Measurements from ENCODE around the gene RGS11. TPM values are rescaled to one million over a fixed set of nuclear protein-coding genes. Genes with fewer than 3 reads are reported as not detected.

The RGS11 gene
- total RNA-seq, 2 experiments from 2014 or later: not detected

GRCh38 chr16:228151-228851 is 47.4 kb downstream of the RGS11 start:
- Histone ChIP-seq H2AFZ (ENCODE audit: low read length) (peak overlapping the region; percentile 28; the same call in 1 of the 2 replicates), H3K36me3 (ENCODE audit: insufficient read depth, low read length) (peaks cover 49% of the 10 kb centered on the region), H3K9me2 (ENCODE audit: insufficient read depth, low read length) (no peaks in the 10 kb centered on the region), H3K27ac (ENCODE audit: low read depth, low read length, poor library complexity, severe bottlenecking) (peak overlapping the region; percentile 53), H3K9me3 (ENCODE audit: low read length) (no peaks in the 10 kb centered on the region), H3K4me2 (ENCODE audit: low read length) (peak overlapping the region; percentile 87), H3K4me1 (ENCODE audit: insufficient read depth, low read length, poor library complexity, severe bottlenecking) (peaks cover 23% of the 10 kb centered on the region), H3K4me3 (ENCODE audit: low read depth, low read length, poor library complexity, severe bottlenecking) (peak overlapping the region; percentile 88), H3K79me2 (ENCODE audit: insufficient read depth, low read depth, low read length) (peaks cover 34% of the 10 kb centered on the region), H4K20me1 (ENCODE audit: insufficient read depth, low read length) (peaks cover 21% of the 10 kb centered on the region; the same call in 1 of the 2 replicates)
- DNase-seq (ENCODE audit: low spot score): peak; percentile 30
- ChIA-PET POLR2A (interaction anchor here (0.7 to 1.6 kb wide), 7 partner anchors 9 to 175 kb away, joined by 3 to 8 read pairs (median 4); partner anchors contain the start of genes AXIN1, POLR3K and SNRNP25), CTCF (ENCODE audit: unreplicated experiment) (no interaction called here)
- no TSS peak for BruUV-seq (replicated peaks)
- intact Hi-C loops (cut with micrococcal nuclease; ENCODE audit: unreplicated experiment): no loop called here
- TF ChIP-seq EZH2phosphoT487 (IDR thresholded peaks at IDR 0.05; ENCODE audit: borderline replicate concordance, low read depth, low read length) (no peak), CTCF (conservative IDR thresholded peaks at IDR 0.05; ENCODE audit: low read length) (no peak)

- Histone ChIP-seq H3K36me3 (ENCODE audit: insufficient read depth, low read length) (peaks cover 97% of the 10 kb centered on the region), H4K20me1 (ENCODE audit: insufficient read depth, low read length) (peaks cover 5% of the 10 kb centered on the region; the same call in 1 of the 2 replicates)
These were observed 55.7 kb downstream of the RGS11 start for GRCh38 chr16:220021-220420.

More at GRCh38 chr16:220021-220420, 55.7 kb downstream of the RGS11 start:
- Histone ChIP-seq H3K79me2 (ENCODE audit: insufficient read depth, low read depth, low read length) (peaks cover 29% of the 10 kb centered on the region; the same call in 1 of the 2 replicates), H3K9me3 (ENCODE audit: low read length) (no peaks in the 10 kb centered on the region), H3K4me1 (ENCODE audit: insufficient read depth, low read length, poor library complexity, severe bottlenecking) (no peaks in the 10 kb centered on the region), H2AFZ (ENCODE audit: low read length) (no peak overlapping the region), H3K27ac (ENCODE audit: low read depth, low read length, poor library complexity, severe bottlenecking) (no peak overlapping the region), H3K9me2 (ENCODE audit: insufficient read depth, low read length) (no peaks in the 10 kb centered on the region), H3K4me2 (ENCODE audit: low read length) (no peak overlapping the region), H3K4me3 (ENCODE audit: low read depth, low read length, poor library complexity, severe bottlenecking) (no peak overlapping the region)
- BruUV-seq (replicated peaks): TSS peak; percentile 37
- TF ChIP-seq EZH2phosphoT487 (IDR thresholded peaks at IDR 0.05; ENCODE audit: borderline replicate concordance, low read depth, low read length) (no peak), CTCF (conservative IDR thresholded peaks at IDR 0.05; ENCODE audit: low read length) (no peak)
- ChIA-PET CTCF (ENCODE audit: unreplicated experiment) (no interaction called here), POLR2A (interaction anchor here (1.0 kb wide), 1 partner anchor 14 kb away, joined by 3 read pairs; no protein-coding TSS in a partner anchor)
- intact Hi-C loops (cut with micrococcal nuclease; ENCODE audit: unreplicated experiment): no loop called here
- no peak for DNase-seq (ENCODE audit: low spot score)

Other genes with a start within 250 kb of the RGS11 start
- 26.2 and 28.6 TPM in 2 replicates for gene POLR3K, start 222.3 kb downstream of the RGS11 start, total RNA-seq (2014; rRNA removed; shearing (Covaris generic))
- 73.6 and 74.1 TPM in 2 replicates for gene POLR3K, start 222.3 kb downstream of the RGS11 start, total RNA-seq (2022)
- gene SNRNP25, start 222.1 kb downstream of the RGS11 start, total RNA-seq (2014; rRNA removed; shearing (Covaris generic)): 61.4 and 68.1 TPM in 2 replicates
- gene SNRNP25, start 222.1 kb downstream of the RGS11 start, total RNA-seq (2022): 63.0 and 68.3 TPM in 2 replicates
- 0.10 and 0.13 TPM in 2 replicates for gene RHBDF1, start 203.3 kb downstream of the RGS11 start, total RNA-seq (2014; rRNA removed; shearing (Covaris generic))
- gene RHBDF1, start 203.3 kb downstream of the RGS11 start, total RNA-seq (2022): 0.66 and 0.68 TPM in 2 replicates
- 119 and 126 TPM in 2 replicates for gene MPG, start 197.7 kb downstream of the RGS11 start, total RNA-seq (2014; rRNA removed; shearing (Covaris generic))
- 54.2 and 58.1 TPM in 2 replicates for gene MPG, start 197.7 kb downstream of the RGS11 start, total RNA-seq (2022)
- 12.8 and 14.2 TPM in 2 replicates for gene NPRL3, start 137.3 kb downstream of the RGS11 start, total RNA-seq (2014; rRNA removed; shearing (Covaris generic))
- 50.2 and 50.9 TPM in 2 replicates for gene NPRL3, start 137.3 kb downstream of the RGS11 start, total RNA-seq (2022)
- gene HBZ, start 123.3 kb downstream of the RGS11 start, total RNA-seq (2014; rRNA removed; shearing (Covaris generic)): not detected in 2 replicates
- gene HBZ, start 123.3 kb downstream of the RGS11 start, total RNA-seq (2022): not detected in 2 replicates
- not detected in 2 replicates for gene HBM, start 110.0 kb downstream of the RGS11 start, total RNA-seq (2014; rRNA removed; shearing (Covaris generic))
- not detected in 2 replicates for gene HBM, start 110.0 kb downstream of the RGS11 start, total RNA-seq (2022)
- not detected in 2 replicates for gene HBA2, start 103.1 kb downstream of the RGS11 start, total RNA-seq (2014; rRNA removed; shearing (Covaris generic))
- gene HBA2, start 103.1 kb downstream of the RGS11 start, total RNA-seq (2022): not detected in 2 replicates
- not detected in 2 replicates for gene HBA1, start 99.3 kb downstream of the RGS11 start, total RNA-seq (2014; rRNA removed; shearing (Covaris generic))
- not detected in 2 replicates for gene HBA1, start 99.3 kb downstream of the RGS11 start, total RNA-seq (2022)
- gene HBQ1, start 95.5 kb downstream of the RGS11 start, total RNA-seq (2014; rRNA removed; shearing (Covaris generic)): not detected in 2 replicates
- not detected in 2 replicates for gene HBQ1, start 95.5 kb downstream of the RGS11 start, total RNA-seq (2022)
- gene LUC7L, start 46.5 kb downstream of the RGS11 start, total RNA-seq (2014; rRNA removed; shearing (Covaris generic)): 90.5 and 92.6 TPM in 2 replicates
- gene LUC7L, start 46.5 kb downstream of the RGS11 start, total RNA-seq (2022): 81.4 and 90.6 TPM in 2 replicates
- gene FAM234A, start 41.1 kb downstream of the RGS11 start, total RNA-seq (2014; rRNA removed; shearing (Covaris generic)): 8.1 and 10.9 TPM in 2 replicates
- gene FAM234A, start 41.1 kb downstream of the RGS11 start, total RNA-seq (2022): 26.8 and 30.1 TPM in 2 replicates
- not detected in 2 replicates for gene ARHGDIG, start 4.6 kb upstream of the RGS11 start, total RNA-seq (2014; rRNA removed; shearing (Covaris generic))
- not detected in 2 replicates for gene ARHGDIG, start 4.6 kb upstream of the RGS11 start, total RNA-seq (2022)
- gene PDIA2, start 7.2 kb upstream of the RGS11 start, total RNA-seq (2014; rRNA removed; shearing (Covaris generic)): not detected in 2 replicates
- not detected in 2 replicates for gene PDIA2, start 7.2 kb upstream of the RGS11 start, total RNA-seq (2022)
- 30.3 and 30.6 TPM in 2 replicates for gene AXIN1, start 76.8 kb upstream of the RGS11 start, total RNA-seq (2014; rRNA removed; shearing (Covaris generic))
- 29.0 and 29.8 TPM in 2 replicates for gene AXIN1, start 76.8 kb upstream of the RGS11 start, total RNA-seq (2022)
- 113 and 134 TPM in 2 replicates for gene MRPL28, start 94.6 kb upstream of the RGS11 start, total RNA-seq (2014; rRNA removed; shearing (Covaris generic))
- 78.1 and 84.6 TPM in 2 replicates for gene MRPL28, start 94.6 kb upstream of the RGS11 start, total RNA-seq (2022)
- 40.1 and 50.6 TPM in 2 replicates for gene PGAP6, start 106.0 kb upstream of the RGS11 start, total RNA-seq (2014; rRNA removed; shearing (Covaris generic))
- 34.3 and 41.2 TPM in 2 replicates for gene PGAP6, start 106.0 kb upstream of the RGS11 start, total RNA-seq (2022)
- 25.0 and 28.3 TPM in 2 replicates for gene NME4, start 121.3 kb upstream of the RGS11 start, total RNA-seq (2014; rRNA removed; shearing (Covaris generic))
- gene NME4, start 121.3 kb upstream of the RGS11 start, total RNA-seq (2022): 24.3 and 25.0 TPM in 2 replicates
- gene DECR2, start 125.9 kb upstream of the RGS11 start, total RNA-seq (2014; rRNA removed; shearing (Covaris generic)): 7.5 and 8.0 TPM in 2 replicates
- gene DECR2, start 125.9 kb upstream of the RGS11 start, total RNA-seq (2022): 14.4 and 15.9 TPM in 2 replicates
- gene RAB11FIP3, start 149.7 kb upstream of the RGS11 start, total RNA-seq (2014; rRNA removed; shearing (Covaris generic)): 29.0 and 29.9 TPM in 2 replicates
- gene RAB11FIP3, start 149.7 kb upstream of the RGS11 start, total RNA-seq (2022): 47.5 and 51.2 TPM in 2 replicates